Measurements from ENCODE around the gene ASIC4. TPM values are rescaled to one million over a fixed set of nuclear protein-coding genes. Genes with fewer than 3 reads are reported as not detected.
A peak's percentile ranks its signal among the peaks of the same experiment; 100 is the strongest.

The ASIC4 gene
- total and polyA plus RNA-seq, 2 of the 13 experiments (the other 11 are each of a cell fraction or from before 2014, with no cell fraction given) = 0.03 TPM; not detected in 1

DNA sequence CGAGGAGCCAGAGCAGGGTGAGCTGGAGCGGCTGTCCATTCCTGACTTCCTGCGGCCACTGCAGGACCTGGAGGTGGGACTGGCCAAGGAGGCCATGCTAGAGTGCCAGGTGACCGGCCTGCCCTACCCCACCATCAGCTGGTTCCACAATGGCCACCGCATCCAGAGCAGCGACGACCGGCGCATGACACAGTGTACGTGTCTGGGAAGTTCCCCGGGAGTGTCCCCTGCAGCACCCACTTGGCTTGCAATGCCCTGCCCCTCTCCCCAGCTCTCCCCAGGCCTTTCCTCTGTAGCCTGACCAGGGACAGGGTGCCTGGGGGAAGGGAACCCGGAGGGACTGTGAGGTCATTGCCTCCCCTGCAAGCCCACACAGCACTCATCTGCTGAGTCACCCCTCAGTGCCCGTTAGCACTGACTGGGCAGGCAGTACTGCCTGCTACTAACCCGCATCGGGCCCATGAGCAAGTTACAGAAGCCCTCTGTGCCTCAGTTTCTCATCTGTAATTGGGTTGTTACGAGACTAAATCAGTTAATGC, 45.0 kb upstream of the ASIC4 start (continued):
- TF ChIP-seq ZNF75D (CRISPR knock-in tag; IDR thresholded peaks at IDR 0.05; ENCODE audit: borderline replicate concordance) = no peak
- TF ChIP-seq FOSL2 (CRISPR knock-in tag; IDR thresholded peaks at IDR 0.05) = peak; percentile 60

DNA sequence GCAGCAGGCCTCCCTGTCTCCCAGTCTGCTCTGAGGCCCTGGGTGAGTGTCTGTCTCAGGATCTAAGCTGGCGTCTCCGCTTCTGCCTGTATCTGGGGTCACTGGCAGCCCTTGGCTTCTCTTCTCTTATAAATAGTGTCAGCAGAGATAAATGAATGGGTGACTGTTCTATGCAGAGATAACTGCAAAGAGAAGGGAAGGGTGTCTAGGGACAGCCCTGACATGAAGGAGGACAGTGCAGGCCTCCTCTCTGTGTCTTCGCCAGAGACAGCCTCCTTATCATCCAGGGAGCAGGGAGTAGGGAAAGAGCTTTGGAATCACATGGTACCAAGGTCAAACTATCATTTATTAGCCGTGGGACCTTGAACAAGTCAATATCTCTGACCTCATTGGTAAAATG, 43.9 kb upstream of the ASIC4 start:
- POLR2A ChIA-PET = no interaction called here
- Histone ChIP-seq H3K27me3 (ENCODE audit: control insufficient read depth in 1 of 2, insufficient read depth in 2 of 2, low read length in 2 of 2) (peaks cover 14 to 93% of the 10 kb centered on the region in 2 experiments; a peak in 4 of 5 replicates), H3K9me3 (ENCODE audit: low read length) (no peaks in the 10 kb centered on the region), H3K4me2 (ENCODE audit: low read depth, low read length) (no peak overlapping the region), H4K20me1 (ENCODE audit: insufficient read depth, low read length) (no peaks in the 10 kb centered on the region), H3K36me3 (replicated peaks in 1 of 2; ENCODE audit: control insufficient read depth in 1 of 2, insufficient read depth in 2 of 2, low read length in 2 of 2) (no peaks in the 10 kb centered on the region), H3K27ac (ENCODE audit: extremely low read length, insufficient read depth, low read length) (no peak overlapping the region), H3K79me2 (ENCODE audit: insufficient read depth, low read length) (no peaks in the 10 kb centered on the region), H2AFZ (ENCODE audit: low read length) (no peak overlapping the region), H3K4me3 (replicated peaks in 1 of 3; ENCODE audit: insufficient read depth in 1 of 3, low read depth in 2 of 3, low read length in 3 of 3) (no peak overlapping the region), H3K4me1 (ENCODE audit: insufficient read depth, low read length) (no peaks in the 10 kb centered on the region), H3K9ac (ENCODE audit: insufficient read depth, low read depth, low read length) (no peak overlapping the region)
- no TSS peak for BruUV-seq (replicated peaks)
- intact Hi-C loops (cut with micrococcal nuclease; ENCODE audit: unreplicated experiment) (no loop called here), in situ Hi-C loops (cut with HindIII; ENCODE audit: extremely low pct_ligation_motif_present, low pct_unique_long_range_greater_than_20kb) (loop anchor here (10.0 kb wide), 1 partner anchor 54 kb away; no protein-coding TSS in a partner anchor)
- no peak for FAIRE-seq
- no peak for ATAC-seq
- WGBS (ENCODE audit: low lambda C conversion rate) = 37% methylated on average over 4 of the region's 4 CpGs
- CTCF ChIA-PET (ENCODE audit: low intra/inter-chr PET ratio, low total read pairs) = no interaction called here
- DNase-seq (ENCODE audit: low spot score) = no peak
- no peak for TF ChIP-seq ATF7-NPFF (CRISPR knock-in tag; IDR thresholded peaks at IDR 0.05; ENCODE audit: low read depth)
- no peak for TF ChIP-seq ARNT2 (CRISPR knock-in tag; IDR thresholded peaks at IDR 0.05; ENCODE audit: low read depth)
- no peak for TF ChIP-seq NFKBIZ (CRISPR knock-in tag; IDR thresholded peaks at IDR 0.05)
- TF ChIP-seq, protein P1, sequence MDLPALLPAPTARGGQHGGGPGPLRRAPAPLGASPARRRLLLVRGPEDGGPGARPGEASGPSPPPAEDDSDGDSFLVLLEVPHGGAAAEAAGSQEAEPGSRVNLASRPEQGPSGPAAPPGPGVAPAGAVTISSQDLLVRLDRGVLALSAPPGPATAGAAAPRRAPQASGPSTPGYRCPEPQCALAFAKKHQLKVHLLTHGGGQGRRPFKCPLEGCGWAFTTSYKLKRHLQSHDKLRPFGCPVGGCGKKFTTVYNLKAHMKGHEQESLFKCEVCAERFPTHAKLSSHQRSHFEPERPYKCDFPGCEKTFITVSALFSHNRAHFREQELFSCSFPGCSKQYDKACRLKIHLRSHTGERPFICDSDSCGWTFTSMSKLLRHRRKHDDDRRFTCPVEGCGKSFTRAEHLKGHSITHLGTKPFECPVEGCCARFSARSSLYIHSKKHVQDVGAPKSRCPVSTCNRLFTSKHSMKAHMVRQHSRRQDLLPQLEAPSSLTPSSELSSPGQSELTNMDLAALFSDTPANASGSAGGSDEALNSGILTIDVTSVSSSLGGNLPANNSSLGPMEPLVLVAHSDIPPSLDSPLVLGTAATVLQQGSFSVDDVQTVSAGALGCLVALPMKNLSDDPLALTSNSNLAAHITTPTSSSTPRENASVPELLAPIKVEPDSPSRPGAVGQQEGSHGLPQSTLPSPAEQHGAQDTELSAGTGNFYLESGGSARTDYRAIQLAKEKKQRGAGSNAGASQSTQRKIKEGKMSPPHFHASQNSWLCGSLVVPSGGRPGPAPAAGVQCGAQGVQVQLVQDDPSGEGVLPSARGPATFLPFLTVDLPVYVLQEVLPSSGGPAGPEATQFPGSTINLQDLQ (CRISPR knock-in tag; IDR thresholded peaks at IDR 0.05) = no peak
- TF ChIP-seq ISX (CRISPR knock-in tag; conservative IDR thresholded peaks at IDR 0.05) = no peak
- no peak for TF ChIP-seq ARID2 (CRISPR knock-in tag; IDR thresholded peaks at IDR 0.05; ENCODE audit: borderline replicate concordance)
- TF ChIP-seq MYC (CRISPR knock-in tag; IDR thresholded peaks at IDR 0.05; ENCODE audit: borderline replicate concordance) = no peak
- TF ChIP-seq SAP130 (CRISPR knock-in tag; IDR thresholded peaks at IDR 0.05; ENCODE audit: low read depth) = no peak
- TF ChIP-seq, protein P2, sequence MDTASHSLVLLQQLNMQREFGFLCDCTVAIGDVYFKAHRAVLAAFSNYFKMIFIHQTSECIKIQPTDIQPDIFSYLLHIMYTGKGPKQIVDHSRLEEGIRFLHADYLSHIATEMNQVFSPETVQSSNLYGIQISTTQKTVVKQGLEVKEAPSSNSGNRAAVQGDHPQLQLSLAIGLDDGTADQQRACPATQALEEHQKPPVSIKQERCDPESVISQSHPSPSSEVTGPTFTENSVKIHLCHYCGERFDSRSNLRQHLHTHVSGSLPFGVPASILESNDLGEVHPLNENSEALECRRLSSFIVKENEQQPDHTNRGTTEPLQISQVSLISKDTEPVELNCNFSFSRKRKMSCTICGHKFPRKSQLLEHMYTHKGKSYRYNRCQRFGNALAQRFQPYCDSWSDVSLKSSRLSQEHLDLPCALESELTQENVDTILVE (CRISPR knock-in tag; IDR thresholded peaks at IDR 0.05) = no peak

All from HepG2 (cell line).